ENCODE measurements around the gene CRYBA4. TPM values are rescaled to one million over a fixed set of nuclear protein-coding genes. Genes with fewer than 3 reads are reported as not detected.

Gene CRYBA4
- total RNA-seq, 4 donors from 2014 or later = not detected

DNA sequence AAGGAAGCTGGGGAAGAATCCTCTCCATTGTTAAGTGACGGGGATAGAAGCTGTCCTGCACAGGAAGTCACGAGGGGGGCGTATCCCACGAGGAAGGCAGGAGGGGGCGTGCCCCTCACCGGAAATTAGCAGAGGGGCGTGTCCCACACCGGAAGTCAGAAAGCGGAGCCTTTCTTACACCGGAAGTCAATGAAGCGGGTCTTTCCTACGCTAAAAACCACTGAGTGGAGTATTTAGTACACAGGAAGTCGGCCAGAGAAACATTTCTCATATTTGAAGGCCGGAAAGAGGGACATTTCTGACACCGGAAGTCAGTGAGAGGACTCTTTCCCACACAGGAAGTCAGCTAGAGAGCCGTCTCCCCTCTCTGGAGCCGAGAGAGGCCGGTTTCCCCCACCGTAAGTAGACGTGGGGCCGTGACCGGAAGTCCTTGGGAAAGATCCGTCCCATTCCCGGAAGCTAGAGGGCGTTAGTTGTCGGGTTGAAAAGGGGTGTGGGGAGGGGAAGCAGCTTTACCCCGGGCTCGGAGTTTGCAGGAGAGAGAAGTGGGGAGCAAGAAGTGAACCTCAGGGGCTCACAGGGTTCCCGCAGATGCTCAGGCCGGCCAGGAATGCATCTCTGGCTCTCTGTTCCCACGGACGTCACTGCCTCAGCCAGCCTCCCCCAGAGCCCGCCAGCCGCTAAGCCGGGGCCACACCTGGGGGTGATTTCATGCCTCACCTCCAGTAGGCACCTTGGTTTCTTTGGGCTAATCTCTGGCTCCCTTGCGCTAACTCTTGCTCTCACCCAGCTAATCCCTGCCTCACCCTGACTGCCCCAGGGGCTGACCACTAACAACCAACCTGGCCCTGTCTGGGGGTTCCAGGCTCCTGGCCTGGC lies 51.1 kb downstream of the CRYBA4 start:
- TF ChIP-seq, protein P1, sequence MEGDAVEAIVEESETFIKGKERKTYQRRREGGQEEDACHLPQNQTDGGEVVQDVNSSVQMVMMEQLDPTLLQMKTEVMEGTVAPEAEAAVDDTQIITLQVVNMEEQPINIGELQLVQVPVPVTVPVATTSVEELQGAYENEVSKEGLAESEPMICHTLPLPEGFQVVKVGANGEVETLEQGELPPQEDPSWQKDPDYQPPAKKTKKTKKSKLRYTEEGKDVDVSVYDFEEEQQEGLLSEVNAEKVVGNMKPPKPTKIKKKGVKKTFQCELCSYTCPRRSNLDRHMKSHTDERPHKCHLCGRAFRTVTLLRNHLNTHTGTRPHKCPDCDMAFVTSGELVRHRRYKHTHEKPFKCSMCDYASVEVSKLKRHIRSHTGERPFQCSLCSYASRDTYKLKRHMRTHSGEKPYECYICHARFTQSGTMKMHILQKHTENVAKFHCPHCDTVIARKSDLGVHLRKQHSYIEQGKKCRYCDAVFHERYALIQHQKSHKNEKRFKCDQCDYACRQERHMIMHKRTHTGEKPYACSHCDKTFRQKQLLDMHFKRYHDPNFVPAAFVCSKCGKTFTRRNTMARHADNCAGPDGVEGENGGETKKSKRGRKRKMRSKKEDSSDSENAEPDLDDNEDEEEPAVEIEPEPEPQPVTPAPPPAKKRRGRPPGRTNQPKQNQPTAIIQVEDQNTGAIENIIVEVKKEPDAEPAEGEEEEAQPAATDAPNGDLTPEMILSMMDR (IDR thresholded peaks at IDR 0.05) = peak in 5 of 6 experiments; percentile 15 to 62 (median 48)
- TF ChIP-seq POLR2A (IDR thresholded peaks at IDR 0.05) = peak; percentile 38 to 40
- peak; percentile 93 to 97 (median 96) for DNase-seq

DNA sequence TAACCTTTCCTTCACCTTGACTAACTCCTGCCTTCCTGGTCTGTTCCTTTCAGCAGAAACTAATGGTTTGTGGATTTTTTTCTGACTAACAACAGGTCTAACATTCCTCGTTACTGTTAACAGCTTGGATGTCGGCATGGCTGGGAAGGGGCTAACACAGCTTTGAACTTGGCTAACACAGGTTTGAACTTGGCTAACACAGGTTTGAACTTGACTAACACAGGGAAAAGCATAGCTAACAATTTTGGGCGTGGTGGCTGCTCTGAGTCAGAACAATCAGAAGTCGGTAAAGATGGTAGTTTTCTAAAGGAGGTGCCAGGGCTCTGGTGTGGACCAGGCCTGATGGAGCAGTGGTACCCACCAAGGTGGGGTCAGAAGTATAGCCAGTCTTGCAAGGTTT lies 51.7 kb downstream of the CRYBA4 start:
- peak in 1 of 3 donors; percentile 52 for DNase-seq
- peaks cover 0 to 31% (median 29%) of the 10 kb centered on the region in 4 donors for H3K4me1 ChIP-seq

More for the DNA sequence above, 51.1 kb downstream of the CRYBA4 start:
- no peaks in the 10 kb centered on the region for H3K36me3 ChIP-seq
- H3K4me1 ChIP-seq = peaks cover 0 to 31% (median 29%) of the 10 kb centered on the region in 4 donors
- H3K27me3 ChIP-seq = no peaks in the 10 kb centered on the region
- H3K4me3 ChIP-seq = peak overlapping the region; percentile 54 to 79 (median 72)
- H3K27ac ChIP-seq = peak overlapping the region; percentile 86 to 99 (median 94)
- no peaks in the 10 kb centered on the region for H3K9me3 ChIP-seq

DNA sequence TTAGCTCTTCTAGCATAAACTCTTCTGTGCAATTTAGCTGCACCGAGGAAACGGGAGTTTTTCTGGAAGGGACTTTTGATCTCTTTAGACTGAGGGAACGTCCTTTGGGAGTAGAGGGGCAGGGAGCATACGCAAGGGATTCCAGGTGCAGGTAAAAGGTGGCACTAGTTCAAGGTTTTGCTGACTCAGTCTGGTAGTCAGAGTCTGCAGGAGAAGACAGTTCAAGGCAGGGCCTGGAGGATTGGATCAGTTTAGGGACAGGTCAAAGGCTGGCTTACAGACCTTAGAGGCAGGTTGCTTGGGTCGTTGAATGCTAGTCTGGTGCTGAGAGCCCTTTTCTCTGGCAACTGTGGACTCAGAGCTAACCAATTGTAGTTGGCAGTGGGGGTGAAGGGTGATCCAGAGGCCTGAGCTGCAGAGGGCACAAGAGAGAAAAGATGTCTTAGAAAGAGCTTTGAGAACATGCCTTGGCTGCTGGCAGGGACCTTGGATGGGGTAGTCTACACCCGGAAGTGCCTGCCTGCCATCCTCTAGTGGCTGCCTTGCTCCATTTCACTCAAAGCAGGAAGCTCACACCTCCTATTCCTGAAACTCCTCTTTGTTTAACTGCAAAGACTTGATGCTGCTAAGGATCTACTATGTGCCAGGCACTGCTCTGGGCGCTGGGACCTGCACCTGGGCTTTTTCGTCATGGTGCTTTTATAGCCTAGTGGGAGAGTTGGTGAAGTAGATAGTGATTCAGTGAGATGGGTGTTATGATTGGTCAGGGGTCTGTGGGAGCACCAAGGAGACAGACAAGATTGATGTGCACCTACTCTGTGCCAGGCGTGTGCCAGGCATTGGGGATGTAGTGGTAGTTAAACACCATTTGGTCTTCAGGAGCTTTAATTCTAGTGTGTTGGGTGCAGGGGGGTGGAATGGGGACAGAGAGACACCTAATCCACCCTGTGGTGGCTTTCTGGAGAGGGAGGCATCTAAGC lies 52.7 kb downstream of the CRYBA4 start:
- no peak for TF ChIP-seq POLR2A (IDR thresholded peaks at IDR 0.05)
- TF ChIP-seq, protein P1 (IDR thresholded peaks at IDR 0.05) = peak in 1 of 6 experiments; percentile 17
- H3K27me3 ChIP-seq = no peaks in the 10 kb centered on the region
- H3K9me3 ChIP-seq = no peaks in the 10 kb centered on the region
- H3K27ac ChIP-seq = peak overlapping the region; percentile 86 to 99 (median 94)
- peak in 2 of 3 donors; percentile 50 to 62 for DNase-seq
- H3K4me1 ChIP-seq = peaks cover 0 to 31% (median 29%) of the 10 kb centered on the region in 4 donors
- H3K4me3 ChIP-seq = peak overlapping the region; percentile 17 to 79 (median 66)
- H3K36me3 ChIP-seq = no peaks in the 10 kb centered on the region

More for the DNA sequence above, 51.7 kb downstream of the CRYBA4 start:
- H3K27me3 ChIP-seq = no peaks in the 10 kb centered on the region
- H3K4me3 ChIP-seq = peak overlapping the region; percentile 54 to 79 (median 72)
- H3K9me3 ChIP-seq = no peaks in the 10 kb centered on the region
- H3K36me3 ChIP-seq = no peaks in the 10 kb centered on the region
- no peak for TF ChIP-seq POLR2A (IDR thresholded peaks at IDR 0.05)
- TF ChIP-seq, protein P1 (IDR thresholded peaks at IDR 0.05) = no peak
- peak overlapping the region; percentile 86 to 99 (median 94) for H3K27ac ChIP-seq

DNA sequence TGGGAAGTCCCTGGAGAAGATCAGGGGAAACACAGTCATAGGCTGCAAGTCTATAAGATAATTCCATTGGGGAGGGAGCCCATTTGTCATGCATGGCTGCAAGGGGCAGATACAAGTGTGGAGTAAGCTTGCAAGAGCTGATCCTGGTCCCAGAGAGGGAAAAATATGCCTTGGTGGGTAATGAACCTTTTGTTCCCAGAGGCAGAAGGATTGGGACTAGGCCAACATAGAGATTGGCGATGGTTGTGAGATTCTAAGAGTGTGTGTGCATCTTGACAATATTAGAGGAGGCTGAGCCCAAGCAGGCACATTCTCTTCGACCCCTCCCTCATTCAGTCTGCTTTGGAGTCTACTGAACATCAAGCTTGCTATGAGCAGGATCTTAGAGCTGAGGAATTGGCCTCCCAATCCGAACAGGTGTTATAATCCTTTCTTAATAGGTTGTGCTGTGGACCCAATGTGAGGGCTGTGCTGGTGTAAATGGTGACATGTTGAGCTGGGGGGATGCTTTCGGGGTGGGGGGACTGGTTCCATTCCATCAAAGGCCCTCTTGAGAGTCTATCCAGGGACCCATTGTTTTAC lies 54.0 kb downstream of the CRYBA4 start:
- H3K9me3 ChIP-seq = no peaks in the 10 kb centered on the region
- H3K27me3 ChIP-seq = no peaks in the 10 kb centered on the region
- H3K4me1 ChIP-seq = peaks cover 0 to 28% (median 28%) of the 10 kb centered on the region in 4 donors
- no peak overlapping the region for H3K4me3 ChIP-seq
- no peak for DNase-seq
- H3K27ac ChIP-seq = peak overlapping the region in 1 of 4 donors; percentile 93
- TF ChIP-seq POLR2A (IDR thresholded peaks at IDR 0.05) = no peak
- TF ChIP-seq, protein P1 (IDR thresholded peaks at IDR 0.05) = no peak
- H3K36me3 ChIP-seq = peaks cover 0 to 7% (median 0%) of the 10 kb centered on the region in 3 donors

DNA sequence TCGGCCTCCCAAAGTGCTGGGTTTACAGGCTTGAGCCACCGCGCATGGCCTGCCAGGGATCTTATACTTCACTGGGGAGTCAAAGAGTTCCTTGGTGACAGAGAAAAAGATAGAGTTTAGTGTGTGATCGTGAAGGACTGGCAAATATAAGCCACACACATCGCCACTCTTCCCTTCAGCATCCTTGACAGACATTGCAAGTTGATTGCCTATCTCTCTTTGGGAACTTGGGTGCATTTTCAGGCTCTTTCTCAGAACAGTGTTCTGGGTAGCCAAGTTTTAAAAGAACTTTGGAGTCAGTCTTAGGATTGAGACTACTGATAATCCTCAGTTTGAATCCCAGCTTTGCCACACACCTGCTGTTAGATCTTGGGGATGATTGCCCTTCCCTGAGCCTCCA lies 55.5 kb downstream of the CRYBA4 start:
- Histone ChIP-seq H3K27ac (no peak overlapping the region), H3K4me3 (no peak overlapping the region), H3K36me3 (peaks cover 0 to 21% (median 3%) of the 10 kb centered on the region in 3 donors), H3K4me1 (peaks cover 0 to 25% (median 18%) of the 10 kb centered on the region in 4 donors), H3K9me3 (no peaks in the 10 kb centered on the region), H3K27me3 (no peaks in the 10 kb centered on the region)
- no peak for TF ChIP-seq POLR2A (IDR thresholded peaks at IDR 0.05)
- TF ChIP-seq, protein P1 (IDR thresholded peaks at IDR 0.05) = no peak
- no peak for DNase-seq

Measured in Peyer's patch (tissue), 4 donors.